Panc1 (cell line): ENCODE results near the gene PEPD. TPM values are rescaled to one million over a fixed set of nuclear protein-coding genes. Genes with fewer than 3 reads are reported as not detected.

Experiments
- ATAC-seq: fragments of 200-7000 bp; cut with Tn5 transposase; 2 replicates; pipeline ENCODE4 v1.9.1; 2020; ENCODE audit warnings: mild to moderate bottlenecking, moderate library complexity
- BruUV-seq: library from RNA; stranded (reverse); fragments of 400-500 nt; replicated peaks from 2 replicates; lab custom pipeline; 2021; lab: Mats Ljungman, UMichigan
- CTCF ChIA-PET: fragments of 300-600 bp; sonication (Branson Sonifier 250); formaldehyde crosslinking; loops from one replicate; lab custom pipeline; 2022; ENCODE audit warnings: antibody characterized with exemption; lab: Charles Lee
- POLR2A ChIA-PET: fragments of 300-600 bp; sonication (Branson Sonifier 250); formaldehyde crosslinking; loops from one replicate; lab custom pipeline; 2022; ENCODE audit warnings: antibody characterized with exemption; lab: Charles Lee
- DNase-seq: peaks from one replicate; pipeline ENCODE4 v3.0.0-alpha.2; 2010; ENCODE audit warnings: low read depth, low spot score
- H3K27ac ChIP-seq: 2 replicates; pipeline ENCODE4 v1.5.1; 2011; ENCODE audit warnings: mild to moderate bottlenecking, low read length, inconsistent platforms
- H3K27me3 ChIP-seq: fragments of 200-500 bp; sonication (Bioruptor generic); 2 replicates; pipeline ENCODE4 v1.6.0; 2014; ENCODE audit warnings: low read length, inconsistent platforms; ENCODE audit not compliant: control insufficient read depth, insufficient read depth
- H3K36me3 ChIP-seq: fragments of 200-500 bp; sonication (Bioruptor generic); 2 replicates; pipeline ENCODE4 v1.5.1; 2014; ENCODE audit warnings: inconsistent platforms, mild to moderate bottlenecking, low read length, moderate library complexity; ENCODE audit not compliant: control insufficient read depth, insufficient read depth
- H3K4me1 ChIP-seq: 2 replicates; pipeline ENCODE4 v1.5.1; 2011; ENCODE audit warnings: inconsistent platforms, mild to moderate bottlenecking, low read length, moderate library complexity; ENCODE audit not compliant: control insufficient read depth, insufficient read depth
- H3K4me3 ChIP-seq, 2 experiments: 2 replicates each; pipeline ENCODE4 v1.5.1; 2011 to 2012; ENCODE audit warnings: low read depth in 2 of 2, low read length in 2 of 2, mild to moderate bottlenecking in 2 of 2, inconsistent platforms in 1 of 2, moderate library complexity in 1 of 2
- H3K9me3 ChIP-seq: fragments of 200-500 bp; sonication (Bioruptor generic); 2 replicates; pipeline ENCODE4 v1.5.1; 2014; ENCODE audit warnings: low read depth, mild to moderate bottlenecking, inconsistent platforms, low read length, moderate library complexity; ENCODE audit not compliant: control insufficient read depth, insufficient read depth
- CTCF ChIP-seq: fragments of 450-650 bp; IDR thresholded peaks from 2 replicates; pipeline ENCODE4 v1.5.1; 2017; ENCODE audit warnings: mild to moderate bottlenecking
- POLR2AphosphoS5 ChIP-seq: IDR thresholded peaks from 2 replicates; pipeline ENCODE4 v1.6.1; 2012; ENCODE audit warnings: mild to moderate bottlenecking, low read depth, low read length, moderate library complexity
- REST ChIP-seq, 2 experiments: IDR thresholded peaks; 2 replicates each; pipeline ENCODE4 v1.6.1; 2011 to 2012; ENCODE audit warnings: low read depth in 2 of 2, control low read depth in 1 of 2, low read length in 1 of 2, mild to moderate bottlenecking in 1 of 2, moderate library complexity in 1 of 2; ENCODE audit not compliant: insufficient read depth in 1 of 2
- SIN3A ChIP-seq: IDR thresholded peaks from 2 replicates; pipeline ENCODE4 v1.6.1; 2012; ENCODE audit warnings: low read depth, mild to moderate bottlenecking, low read length, moderate library complexity, borderline replicate concordance; ENCODE audit not compliant: insufficient read depth
- TCF7L2 ChIP-seq: IDR thresholded peaks from 2 replicates; pipeline ENCODE4 v1.6.1; 2011; ENCODE audit warnings: mild to moderate bottlenecking, low read depth, low read length, inconsistent platforms
- in situ Hi-C: cut with HindIII; loops from 2 replicates; pipeline ENCODE4 v1.10.0; 2016; ENCODE audit warnings: low sequenced_read_pairs, low pct_unique_long_range_greater_than_20kb
- intact Hi-C: fragments of 100-400 bp; cut with micrococcal nuclease; formaldehyde crosslinking; loops from one replicate; pipeline ENCODE4 v1.10.0; 2022; ENCODE audit not compliant: unreplicated experiment
- total RNA-seq: library from RNA; stranded (reverse); gene quantifications from one replicate; pipeline ENCODE4 v1.2.1, GENCODE V29; 2021; ENCODE audit not compliant: unreplicated experiment

Gene PEPD
- total RNA-seq, 1 experiment from 2014 or later, result 102 TPM

GRCh38 chr19:33528404-33528803, 6.8 kb upstream of the PEPD start:
- TF ChIP-seq TCF7L2 (no peak), POLR2AphosphoS5 (no peak), REST (IDR thresholded peaks at IDR 0.05; ENCODE audit: insufficient read depth in 1 of 2, low read depth in 2 of 2, low read length in 1 of 2) (no peak), SIN3A (no peak), CTCF (no peak)
- Histone ChIP-seq H3K27ac (no peak overlapping the region), H3K4me3 (no peak overlapping the region), H3K4me1 (no peaks in the 10 kb centered on the region), H3K36me3 (no peaks in the 10 kb centered on the region), H3K9me3 (no peaks in the 10 kb centered on the region), H3K27me3 (peaks cover 14% of the 10 kb centered on the region; the same call in 1 of the 2 replicates)
- no TSS peak for BruUV-seq
- in situ Hi-C loops, result no loop called here
- no peak for ATAC-seq
- DNase-seq, result no peak
- intact Hi-C loops, result no loop called here
- ChIA-PET CTCF (no interaction called here), POLR2A (no interaction called here)

GRCh38 chr19:33527125-33527524, 5.5 kb upstream of the PEPD start:
- Histone ChIP-seq H3K4me1 (no peaks in the 10 kb centered on the region), H3K27me3 (peaks cover 14% of the 10 kb centered on the region; the same call in 1 of the 2 replicates), H3K9me3 (no peaks in the 10 kb centered on the region), H3K4me3 (no peak overlapping the region), H3K27ac (no peak overlapping the region), H3K36me3 (no peaks in the 10 kb centered on the region)
- no peak for TF ChIP-seq REST (IDR thresholded peaks at IDR 0.05; ENCODE audit: insufficient read depth in 1 of 2, low read depth in 2 of 2, low read length in 1 of 2)
- no peak for TF ChIP-seq POLR2AphosphoS5
- no peak for TF ChIP-seq TCF7L2
- TF ChIP-seq CTCF, result no peak
- TF ChIP-seq SIN3A, result no peak
- POLR2A ChIA-PET, result no interaction called here
- in situ Hi-C loops, result no loop called here
- intact Hi-C loops, result no loop called here
- BruUV-seq, result no TSS peak
- CTCF ChIA-PET, result no interaction called here
- DNase-seq (no peak), ATAC-seq (no peak)
